K562 (cell line): Measurements from ENCODE around the gene CATSPER1. TPM values are rescaled to one million over a fixed set of nuclear protein-coding genes. Genes with fewer than 3 reads are reported as not detected.

Experiments used
- ATAC-seq: fragments of 200-7000 bp; cut with Tn5 transposase; 3 replicates; pipeline ENCODE4 v1.9.1; 2020; ENCODE audit warnings: moderate library complexity
- BruUV-seq: library from RNA; stranded (reverse); fragments of 400-500 nt; replicated peaks from 2 replicates; lab custom pipeline; 2021; lab: Mats Ljungman, UMichigan
- CTCF ChIA-PET: fragments of 300-600 bp; formaldehyde crosslinking; extraction: SDS; loops from one replicate; lab custom pipeline; 2021; ENCODE audit warnings: low intra/inter-chr PET ratio; lab: Yijun Ruan, JAX
- POLR2A ChIA-PET: fragments of 300-600, 350-650 bp; sonication (Branson Sonifier 250); formaldehyde crosslinking; extraction: SDS; loops from one replicate; lab custom pipeline; 2021; ENCODE audit warnings: antibody characterized with exemption, inconsistent platforms; lab: Yijun Ruan, JAX
- DNase-seq, 4 experiments: peaks; one replicate each; pipeline versions ENCODE4 v3.0.0 to v3.0.0-alpha.2; 2011 to 2018; ENCODE audit warnings: low spot score in 3 of 4, mixed read lengths in 3 of 4; ENCODE audit errors: extremely low read depth in 1 of 4
- FAIRE-seq: peaks from 2 replicates; lab custom pipeline; 2011; peaks lifted over from hg19 to GRCh38; lab: Jason Lieb, UNC
- H2AFZ ChIP-seq: 2 replicates; pipeline ENCODE4 v1.6.0; 2011; ENCODE audit warnings: low read depth, low read length, control low read depth, inconsistent platforms
- H3K27ac ChIP-seq: fragments of 200-600 bp; 3 replicates; pipeline ENCODE4 v1.8.0; 2011; ENCODE audit warnings: low read depth, mild to moderate bottlenecking, control low read depth, inconsistent platforms, low read length, moderate library complexity, mixed read lengths; ENCODE audit errors: extremely low read depth
- H3K27me3 ChIP-seq, 2 experiments: fragments of 300-600 bp in 1 of 2; 2 replicates in 1 of 2; 3 replicates in 1 of 2; pipeline versions ENCODE4 v1.6.0 to v1.8.0; 2011; ENCODE audit warnings: inconsistent platforms in 2 of 2, low read length in 2 of 2, mild to moderate bottlenecking in 1 of 2, mixed read lengths in 1 of 2, moderate library complexity in 1 of 2; ENCODE audit not compliant: control insufficient read depth in 2 of 2, insufficient read depth in 2 of 2
- H3K36me3 ChIP-seq: fragments of 300-600 bp; 3 replicates; pipeline ENCODE4 v1.8.0; 2011; ENCODE audit warnings: mild to moderate bottlenecking, low read length, inconsistent platforms; ENCODE audit not compliant: control insufficient read depth, insufficient read depth
- H3K4me1 ChIP-seq, 2 experiments: fragments of 200-600 bp in 1 of 2; replicated peaks in 1 of 2; 2 replicates in 1 of 2; 3 replicates in 1 of 2; pipeline versions ENCODE4 v1.5.1 to v1.8.0; 2011; ENCODE audit warnings: inconsistent platforms in 2 of 2, low read length in 2 of 2, mild to moderate bottlenecking in 1 of 2, mixed read lengths in 1 of 2, moderate library complexity in 1 of 2; ENCODE audit not compliant: control insufficient read depth in 2 of 2, insufficient read depth in 2 of 2
- H3K4me2 ChIP-seq: 2 replicates; pipeline ENCODE4 v1.6.1; 2011; ENCODE audit warnings: low read length, control low read depth, inconsistent platforms, mixed read lengths; ENCODE audit not compliant: insufficient read depth
- H3K4me3 ChIP-seq: fragments of 200-600 bp; sonication (generic), shearing (Covaris generic); 2 replicates; pipeline ENCODE4 v1.5.1; 2016; ENCODE audit warnings: control low read depth, inconsistent platforms
- H3K79me2 ChIP-seq: fragments of 200-600 bp; 3 replicates; pipeline ENCODE4 v1.8.0; 2011; ENCODE audit warnings: low read length, inconsistent platforms; ENCODE audit not compliant: control insufficient read depth, insufficient read depth
- H3K9ac ChIP-seq, 2 experiments: 2 replicates each; pipeline versions ENCODE4 v1.6.0 to v1.6.1; 2011; ENCODE audit warnings: low read depth in 2 of 2, low read length in 2 of 2, control low read depth in 1 of 2, inconsistent platforms in 1 of 2, mild to moderate bottlenecking in 1 of 2, mixed read lengths in 1 of 2; ENCODE audit not compliant: insufficient read depth in 1 of 2
- H3K9me1 ChIP-seq: one replicate; pipeline ENCODE4 v1.6.0; 2011; ENCODE audit warnings: inconsistent platforms, mild to moderate bottlenecking, low read length, moderate library complexity; ENCODE audit not compliant: control insufficient read depth, insufficient read depth
- H3K9me3 ChIP-seq: replicated peaks from 2 replicates; pipeline ENCODE4 v1.5.1; 2011; ENCODE audit warnings: low read depth, low read length, inconsistent platforms; ENCODE audit not compliant: control insufficient read depth, insufficient read depth
- H4K20me1 ChIP-seq: replicated peaks from 2 replicates; pipeline ENCODE4 v1.6.1; 2011; ENCODE audit warnings: low read length, inconsistent platforms, mixed read lengths; ENCODE audit not compliant: control insufficient read depth, insufficient read depth
- CHD1 ChIP-seq: fragments of 200-600 bp; sonication (generic); IDR thresholded peaks from one replicate; pipeline ENCODE4 v1.6.1; 2012; ENCODE audit warnings: mild to moderate bottlenecking, moderate library complexity, low read length, inconsistent platforms
- E2F5 ChIP-seq: sonication (generic); formaldehyde crosslinking; IDR thresholded peaks from 2 replicates; pipeline ENCODE4 v1.8.0; 2022; ENCODE audit warnings: mild to moderate bottlenecking, missing genetic modification reagents
- E2F8 ChIP-seq: fragments of 450-650 bp; IDR thresholded peaks from 2 replicates; pipeline ENCODE4 v1.7.1; 2018; ENCODE audit warnings: mild to moderate bottlenecking, low read depth; ENCODE audit not compliant: partially characterized antibody
- FOS ChIP-seq: IDR thresholded peaks from 3 replicates; pipeline ENCODE4 v1.6.1; 2011; ENCODE audit not compliant: insufficient read length; ENCODE audit errors: extremely low read depth
- GABPB1 ChIP-seq: sonication (generic); formaldehyde crosslinking; IDR thresholded peaks from 2 replicates; pipeline ENCODE4 v1.8.0; 2022; ENCODE audit warnings: mild to moderate bottlenecking, missing genetic modification reagents
- IRF9 ChIP-seq: fragments of 450-650 bp; IDR thresholded peaks from 2 replicates; pipeline ENCODE4 v1.6.1; 2016; ENCODE audit warnings: missing biosample characterization, missing genetic modification characterization
- KDM1A ChIP-seq, 2 experiments: fragments of 450-650 bp; IDR thresholded peaks; 2 replicates each; pipeline ENCODE4 v1.6.1; 2016; ENCODE audit warnings: mild to moderate bottlenecking in 2 of 2
- MBD2 ChIP-seq: sonication (generic); IDR thresholded peaks from 2 replicates; pipeline ENCODE4 v1.6.1; 2016; ENCODE audit warnings: low read depth, borderline replicate concordance
- MLLT1 ChIP-seq, 2 experiments: fragments of 450-650 bp; IDR thresholded peaks; 2 replicates each; pipeline ENCODE4 v1.6.1; 2016
- MYC ChIP-seq, 2 experiments: fragments of 250-450 bp in 1 of 2; sonication (Bioruptor Pico) in 1 of 2; IDR thresholded peaks; 2 replicates each; pipeline versions ENCODE4 v1.5.1 to v1.6.1; 2012 to 2021; ENCODE audit warnings: low read depth in 2 of 2, borderline replicate concordance in 1 of 2, improper control_type of control experiment in 1 of 2, low read length in 1 of 2, mild to moderate bottlenecking in 1 of 2, moderate library complexity in 1 of 2
- NFRKB ChIP-seq: fragments of 450-650 bp; IDR thresholded peaks from 2 replicates; pipeline ENCODE4 v1.6.1; 2016; ENCODE audit warnings: low read depth
- POLR2H ChIP-seq: IDR thresholded peaks from 2 replicates; pipeline ENCODE4 v1.6.1; 2016; ENCODE audit warnings: missing genetic modification characterization, low read depth, mild to moderate bottlenecking, control low read depth, missing compliant biosample characterization, moderate library complexity
- RBM34 ChIP-seq: fragments of 200-400 bp; formaldehyde crosslinking; IDR thresholded peaks from 2 replicates; pipeline ENCODE4 v1.6.1; 2018; ENCODE audit warnings: low read length, borderline replicate concordance; ENCODE audit not compliant: insufficient read depth
- SIN3A ChIP-seq, 2 experiments: fragments of 150-350 bp in 1 of 2; IDR thresholded peaks; 2 replicates each; pipeline ENCODE4 v1.6.1; 2011 to 2016; ENCODE audit warnings: borderline replicate concordance in 2 of 2, low read depth in 2 of 2, low read length in 2 of 2, mild to moderate bottlenecking in 2 of 2, moderate library complexity in 2 of 2; ENCODE audit not compliant: control insufficient read depth in 1 of 2
- ZNF778 ChIP-seq: fragments of 450-650 bp; formaldehyde crosslinking; IDR thresholded peaks from 2 replicates; pipeline ENCODE4 v1.4.0; 2020; ENCODE audit warnings: mild to moderate bottlenecking, moderate library complexity
- WGBS: fragments of 100-300 bp; shearing (Covaris generic); methylation state at CpG from one replicate; pipeline ENCODE4 v1.1.6; 2016; ENCODE audit warnings: low coverage, mixed read lengths; ENCODE audit not compliant: insufficient coverage; ENCODE audit errors: missing lambda C conversion rate; 5-methylcytosine and 5-hydroxymethylcytosine counted together
- in situ Hi-C: fragments of 300-500 bp; cut with MboI; formaldehyde crosslinking; loops from 4 replicates; pipeline ENCODE4 v1.15.0; 2018; ENCODE audit warnings: inconsistent platforms, mixed read lengths
- intact Hi-C: fragments of 100-400 bp; cut with micrococcal nuclease; formaldehyde crosslinking; loops from 2 replicates; pipeline ENCODE4 v1.14.2; 2022
- polyA plus RNA-seq, 8 experiments: library from polyadenylated mRNA; depleted of rRNA in 4 of 8; stranded (reverse) in 5 of 8; unstranded in 3 of 8; fragments of >200 nt; fragmentation: Nextera tagmentation in 2 of 8; fragmentation: Illumina TruSeq in 1 of 8; extraction: Ambion mirVana in 2 of 8; extraction: Trizol in 1 of 8; gene quantifications; 2 replicates each; pipeline versions ENCODE4 v1.2.1 to v1.2.3, GENCODE V29; 2011 to 2014; ENCODE audit warnings: inconsistent platforms in 1 of 8, missing spikeins in 1 of 8
- total RNA-seq, 7 experiments: library from RNA; depleted of rRNA in 6 of 7; stranded (reverse); fragments of >200 nt in 6 of 7; fragmentation: Illumina TruSeq in 2 of 7; extraction: Trizol in 2 of 7; gene quantifications; 2 replicates each; pipeline versions ENCODE4 v1.2.1 to v1.2.3, GENCODE V29; 2011 to 2021; ENCODE audit warnings: low replicate concordance in 1 of 7

The CATSPER1 gene
- total and polyA plus RNA-seq, 9 of the 15 experiments (the other 6 are each of a cell fraction or from before 2014, with no cell fraction given), result 0.21 to 3.3 (median 0.76) TPM

- in situ Hi-C loops (no loop called here), intact Hi-C loops (no loop called here)
- peaks cover 16 to 33% of the 10 kb centered on the region in 2 experiments for H3K4me1 ChIP-seq
- no peak for ATAC-seq
- peak overlapping the region; percentile 99 for H3K4me2 ChIP-seq
- H3K79me2 ChIP-seq, result peaks cover 31% of the 10 kb centered on the region
- H3K9ac ChIP-seq, result peak overlapping the region; percentile 98 to 99
- H3K4me3 ChIP-seq, result peak overlapping the region; percentile 89
- H3K27me3 ChIP-seq, result no peaks in the 10 kb centered on the region
- no peaks in the 10 kb centered on the region for H4K20me1 ChIP-seq
- FAIRE-seq, result no peak
- no peaks in the 10 kb centered on the region for H3K9me1 ChIP-seq
- peak overlapping the region; percentile 85 for H3K27ac ChIP-seq
- ChIA-PET CTCF (no interaction called here), POLR2A (interaction anchor here (0.5 to 4.8 kb wide), 9 partner anchors 8 to 364 kb away, joined by 3 to 32 read pairs (median 6); partner anchors contain the start of gene MUS81)
- BruUV-seq, result TSS peak; percentile 74
- no peak for DNase-seq
- WGBS, result 0% methylated on average over 17 of the region's 17 CpGs
- H2AFZ ChIP-seq, result peak overlapping the region; percentile 96
- no peaks in the 10 kb centered on the region for H3K9me3 ChIP-seq
- H3K36me3 ChIP-seq, result peaks cover 48% of the 10 kb centered on the region
- TF ChIP-seq SIN3A (IDR thresholded peaks at IDR 0.05; ENCODE audit: borderline replicate concordance in 2 of 2, control insufficient read depth in 1 of 2, low read depth in 2 of 2, low read length in 2 of 2) (no peak), MYC (IDR thresholded peaks at IDR 0.05; ENCODE audit: low read depth, low read length) (no peak), MYC (CRISPR knock-in tag; IDR thresholded peaks at IDR 0.05; ENCODE audit: borderline replicate concordance, low read depth) (0 out of 2 replicates have a peak, but pooled peaks have one; percentile 51), MBD2 (no peak), GABPB1 (CRISPR knock-in tag) (no peak), POLR2H (tag) (no peak), E2F8 (no peak), CHD1 (peak; percentile 85), IRF9 (tag) (no peak), MLLT1 (IDR thresholded peaks at IDR 0.05) (0 out of 4 replicates have a peak, but pooled peaks of 1 of the 2 experiments have one; percentile 2), ZNF778 (CRISPR knock-in tag) (no peak), E2F5 (0 out of 2 replicates have a peak, but pooled peaks have one; percentile 43), KDM1A (IDR thresholded peaks at IDR 0.05) (no peak), NFRKB (no peak), FOS (no peak), RBM34 (no peak)
Measured at GRCh38 chr11:66052664-66052982, 26.3 kb upstream of the CATSPER1 start.
